GM12873 (cell line): ENCODE data around the gene ACTR3C.

ENCODE experiments used
- TF ChIP-seq, protein P1 (sequence below): IDR thresholded peaks from 2 replicates; pipeline ENCODE4 v1.5.1; 2012; ENCODE audit warnings: low read depth, mild to moderate bottlenecking, moderate library complexity, low read length, control low read depth; ENCODE audit not compliant: insufficient read depth; ENCODE audit errors: missing control alignments

The ACTR3C gene

DNA sequence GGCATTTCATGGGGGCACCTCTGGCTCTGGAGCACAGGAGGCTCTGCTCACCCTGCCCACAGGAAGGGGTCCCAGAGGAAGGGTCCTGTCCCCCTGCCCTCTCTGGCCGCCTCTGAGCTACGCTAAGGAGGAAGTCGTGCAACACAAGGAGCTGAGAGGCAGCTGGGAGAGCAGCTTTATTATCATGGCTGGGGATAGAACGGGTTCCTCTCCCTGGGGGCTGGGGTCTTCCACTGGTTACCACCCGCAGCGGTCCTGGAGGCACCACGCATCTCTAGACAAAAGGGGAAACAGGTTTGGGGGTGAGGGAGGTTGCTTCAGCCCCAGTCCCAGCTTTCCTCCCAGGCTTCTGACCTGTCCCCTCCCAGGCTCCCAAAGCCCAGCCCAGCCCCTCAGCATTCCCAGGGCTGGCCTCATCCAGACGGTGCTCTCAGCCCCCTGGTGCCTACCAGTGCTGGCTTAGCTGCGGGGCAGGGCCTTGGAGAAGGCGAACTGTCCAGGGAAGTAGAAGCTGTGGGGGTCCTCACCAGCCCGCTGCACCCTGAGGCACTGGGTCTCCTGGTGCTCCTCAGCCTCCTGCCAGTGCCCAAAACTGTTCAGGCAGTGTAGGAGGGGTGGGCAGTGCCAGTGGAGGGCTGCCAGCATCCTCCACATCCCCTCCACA is 15.0 kb upstream of the ACTR3C start:
- TF ChIP-seq, protein P1, sequence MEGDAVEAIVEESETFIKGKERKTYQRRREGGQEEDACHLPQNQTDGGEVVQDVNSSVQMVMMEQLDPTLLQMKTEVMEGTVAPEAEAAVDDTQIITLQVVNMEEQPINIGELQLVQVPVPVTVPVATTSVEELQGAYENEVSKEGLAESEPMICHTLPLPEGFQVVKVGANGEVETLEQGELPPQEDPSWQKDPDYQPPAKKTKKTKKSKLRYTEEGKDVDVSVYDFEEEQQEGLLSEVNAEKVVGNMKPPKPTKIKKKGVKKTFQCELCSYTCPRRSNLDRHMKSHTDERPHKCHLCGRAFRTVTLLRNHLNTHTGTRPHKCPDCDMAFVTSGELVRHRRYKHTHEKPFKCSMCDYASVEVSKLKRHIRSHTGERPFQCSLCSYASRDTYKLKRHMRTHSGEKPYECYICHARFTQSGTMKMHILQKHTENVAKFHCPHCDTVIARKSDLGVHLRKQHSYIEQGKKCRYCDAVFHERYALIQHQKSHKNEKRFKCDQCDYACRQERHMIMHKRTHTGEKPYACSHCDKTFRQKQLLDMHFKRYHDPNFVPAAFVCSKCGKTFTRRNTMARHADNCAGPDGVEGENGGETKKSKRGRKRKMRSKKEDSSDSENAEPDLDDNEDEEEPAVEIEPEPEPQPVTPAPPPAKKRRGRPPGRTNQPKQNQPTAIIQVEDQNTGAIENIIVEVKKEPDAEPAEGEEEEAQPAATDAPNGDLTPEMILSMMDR = no peak

GRCh38 chr7:150337659-150338081 is 14.3 kb upstream of the ACTR3C start:
- TF ChIP-seq, protein P1 = no peak

DNA sequence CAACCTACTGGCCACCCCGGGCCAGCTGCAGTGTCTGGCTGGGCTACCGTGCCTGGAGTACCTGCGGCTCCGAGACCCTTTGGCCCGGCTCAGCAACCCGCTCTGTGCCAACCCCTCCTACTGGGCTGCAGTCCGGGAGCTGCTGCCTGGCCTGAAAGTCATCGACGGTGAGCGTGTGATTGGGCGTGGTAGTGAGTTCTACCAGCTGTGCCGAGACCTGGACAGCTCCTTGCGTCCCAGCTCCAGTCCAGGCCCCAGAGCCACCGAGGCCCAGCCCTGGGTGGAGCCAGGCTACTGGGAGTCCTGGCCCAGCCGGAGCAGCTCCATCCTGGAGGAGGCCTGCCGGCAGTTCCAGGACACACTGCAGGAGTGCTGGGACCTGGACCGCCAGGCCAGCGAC is 13.8 kb upstream of the ACTR3C start:
- TF ChIP-seq, protein P1 = no peak

- TF ChIP-seq, protein P1 = no peak
These were observed 13.4 kb upstream of the ACTR3C start for GRCh38 chr7:150336746-150337145.

DNA sequence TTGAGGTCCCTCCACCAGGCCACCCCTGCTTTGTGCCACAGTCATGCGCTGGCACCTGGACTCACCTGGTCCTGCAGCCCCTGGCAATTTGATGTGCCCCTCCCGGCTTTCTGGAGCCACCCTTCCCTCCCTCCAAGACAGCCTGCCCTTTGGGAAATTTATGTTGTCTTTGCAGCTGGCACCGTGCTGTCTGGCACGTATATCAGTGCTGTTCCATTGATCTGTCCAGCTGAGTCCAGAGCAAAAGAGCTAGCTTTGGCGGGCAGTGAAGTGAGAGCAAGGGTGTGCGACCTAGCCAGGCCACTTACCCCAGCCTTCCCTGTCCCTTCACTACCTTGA is 12.4 kb upstream of the ACTR3C start:
- TF ChIP-seq, protein P1 = no peak

- TF ChIP-seq, protein P1 = no peak
These were observed 11.9 kb upstream of the ACTR3C start for GRCh38 chr7:150335108-150335773.

GRCh38 chr7:150334108-150334507 is 10.8 kb upstream of the ACTR3C start:
- TF ChIP-seq, protein P1 = no peak
